Esophagus mucosa (tissue), 1 donor: ENCODE results near the gene SORCS3. TPM values are rescaled to one million over a fixed set of nuclear protein-coding genes. Genes with fewer than 3 reads are reported as not detected.

ENCODE experiments used
- ATAC-seq: fragments of 200-7000 bp; cut with Tn5 transposase; one replicate; pipeline ENCODE4 v1.9.1; 2020
- total RNA-seq: library from RNA; stranded (reverse); gene quantifications from one replicate; pipeline ENCODE4 v1.2.4, GENCODE V29; 2023
- donor health status: DM: yes; HTN: yes; CAD: no.

The SORCS3 gene
- total RNA-seq, 1 donor from 2014 or later, result not detected

- no peak for ATAC-seq
These were observed 633.5 kb downstream of the SORCS3 start for GRCh38 chr10:105274556-105275070.

- ATAC-seq, result no peak
These were observed 637.3 kb downstream of the SORCS3 start for GRCh38 chr10:105278439-105278838.

GRCh38 chr10:105279101-105279500, 638.0 kb downstream of the SORCS3 start:
- no peak for ATAC-seq

- ATAC-seq, result no peak
These were observed 639.8 kb downstream of the SORCS3 start for GRCh38 chr10:105280895-105281294.

- ATAC-seq, result no peak
These were observed 643.6 kb downstream of the SORCS3 start for GRCh38 chr10:105284476-105285215.

GRCh38 chr10:105288026-105288425, 646.9 kb downstream of the SORCS3 start:
- no peak for ATAC-seq

GRCh38 chr10:105288613-105289012, 647.5 kb downstream of the SORCS3 start:
- no peak for ATAC-seq

GRCh38 chr10:105291571-105291970, 650.5 kb downstream of the SORCS3 start:
- ATAC-seq, result no peak

- no peak for ATAC-seq
These were observed 651.1 kb downstream of the SORCS3 start for GRCh38 chr10:105292236-105292635.
